HG02763 (cell line): ENCODE results near the gene DAB2IP.

Experiments used
- ATAC-seq: cut with Tn5 transposase; IDR thresholded peaks from one replicate; pipeline ENCODE4 v1.9.1; 2021; ENCODE audit warnings: mild to moderate bottlenecking, moderate library complexity; ENCODE audit not compliant: unreplicated experiment

Gene DAB2IP

DNA sequence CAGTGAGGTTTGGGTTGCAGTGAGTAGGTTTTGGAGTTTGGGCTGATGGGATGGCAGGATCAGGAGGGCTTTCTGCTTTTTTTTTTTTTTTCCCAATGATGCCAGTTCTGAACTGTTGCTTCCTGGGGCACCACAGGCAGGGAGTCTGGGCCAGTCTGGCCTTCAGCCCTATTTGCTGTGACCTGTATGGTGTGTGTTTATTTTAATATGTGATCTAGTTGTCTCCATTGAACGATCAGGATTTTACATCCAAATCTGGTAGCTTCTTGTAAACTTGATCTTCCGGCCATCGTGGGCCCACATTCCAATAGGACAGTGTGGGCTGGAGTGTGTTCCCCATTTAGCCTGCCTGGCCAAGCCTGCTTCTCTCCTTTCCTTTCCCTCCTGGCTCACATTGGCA is 25.8 kb upstream of the DAB2IP start:
- no peak for ATAC-seq

GRCh38 chr9:121626012-121626411 is 25.4 kb upstream of the DAB2IP start:
- ATAC-seq = no peak

- ATAC-seq = no peak
These were observed 24.0 kb upstream of the DAB2IP start for GRCh38 chr9:121627427-121627826.

DNA sequence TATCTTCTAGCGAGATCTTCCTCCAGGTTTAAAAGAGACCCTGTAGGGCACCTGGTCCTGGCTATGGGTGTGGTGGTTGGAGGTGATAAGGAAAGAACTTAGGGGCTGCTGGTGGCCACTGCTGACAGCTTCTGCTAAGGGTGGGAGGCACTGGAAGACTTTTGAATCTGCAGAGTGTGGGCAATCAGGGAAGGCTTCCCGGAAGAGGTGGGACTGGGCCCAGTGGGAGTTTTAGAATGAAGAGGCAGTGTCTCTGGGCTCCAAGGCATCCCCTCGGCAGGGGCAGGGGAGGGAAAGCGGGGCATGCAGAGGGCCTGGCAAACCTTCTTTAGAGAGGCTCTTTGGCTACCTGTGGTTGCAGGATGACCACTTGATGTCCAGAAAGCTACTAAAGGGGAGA is 23.0 kb upstream of the DAB2IP start:
- ATAC-seq = no peak

- ATAC-seq = no peak
These were observed 20.3 kb upstream of the DAB2IP start for GRCh38 chr9:121631115-121631514.

GRCh38 chr9:121631978-121632418 is 19.4 kb upstream of the DAB2IP start:
- ATAC-seq = no peak

DNA sequence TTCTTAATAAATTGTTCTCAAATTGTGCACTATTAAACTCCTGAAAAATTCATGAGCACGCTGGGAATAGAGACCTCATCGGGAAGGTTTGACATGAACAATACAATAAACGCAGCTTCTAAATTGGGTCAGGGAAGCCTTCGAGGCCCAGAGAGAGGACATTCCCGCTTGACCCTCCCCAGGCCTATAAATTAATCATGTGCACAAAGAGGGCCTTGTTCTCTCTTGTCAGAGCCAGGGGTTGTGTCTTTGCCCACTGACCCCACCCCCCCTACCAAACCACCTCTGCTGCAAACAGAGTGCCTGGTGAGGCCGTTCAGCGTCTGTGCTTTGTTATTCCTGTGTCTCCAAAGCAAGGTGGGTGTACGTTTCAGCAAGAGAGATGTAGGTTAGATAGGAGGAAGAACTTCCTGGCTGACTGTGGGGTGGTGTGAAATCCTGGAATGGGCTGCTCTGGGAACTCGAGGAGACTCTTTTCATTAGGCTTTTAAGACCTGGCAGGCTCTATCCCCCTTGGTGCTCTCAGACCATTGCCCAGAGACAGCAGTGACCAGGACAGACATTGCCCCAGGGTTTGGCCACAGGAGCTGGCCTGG is 18.2 kb upstream of the DAB2IP start:
- no peak for ATAC-seq

DNA sequence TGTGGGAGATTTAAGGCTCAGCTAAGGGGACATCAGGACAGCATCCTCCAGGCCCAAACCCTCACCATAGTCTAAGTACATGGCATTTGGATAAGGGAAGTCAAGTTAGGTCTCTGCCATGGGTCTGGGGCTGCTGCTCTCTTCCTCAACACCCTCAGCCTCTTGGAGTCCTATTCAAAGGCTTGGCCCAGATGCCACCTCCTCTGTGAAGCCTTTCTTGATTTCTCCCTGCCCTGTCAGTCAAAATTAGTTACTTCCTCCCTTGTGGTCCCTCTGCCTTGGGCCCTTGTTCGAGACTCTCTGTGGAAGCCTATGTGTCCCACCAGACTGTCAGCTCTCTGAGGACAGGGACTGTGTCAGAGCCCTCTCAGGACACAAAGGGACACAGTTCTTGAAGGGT is 17.7 kb upstream of the DAB2IP start:
- ATAC-seq = no peak

DNA sequence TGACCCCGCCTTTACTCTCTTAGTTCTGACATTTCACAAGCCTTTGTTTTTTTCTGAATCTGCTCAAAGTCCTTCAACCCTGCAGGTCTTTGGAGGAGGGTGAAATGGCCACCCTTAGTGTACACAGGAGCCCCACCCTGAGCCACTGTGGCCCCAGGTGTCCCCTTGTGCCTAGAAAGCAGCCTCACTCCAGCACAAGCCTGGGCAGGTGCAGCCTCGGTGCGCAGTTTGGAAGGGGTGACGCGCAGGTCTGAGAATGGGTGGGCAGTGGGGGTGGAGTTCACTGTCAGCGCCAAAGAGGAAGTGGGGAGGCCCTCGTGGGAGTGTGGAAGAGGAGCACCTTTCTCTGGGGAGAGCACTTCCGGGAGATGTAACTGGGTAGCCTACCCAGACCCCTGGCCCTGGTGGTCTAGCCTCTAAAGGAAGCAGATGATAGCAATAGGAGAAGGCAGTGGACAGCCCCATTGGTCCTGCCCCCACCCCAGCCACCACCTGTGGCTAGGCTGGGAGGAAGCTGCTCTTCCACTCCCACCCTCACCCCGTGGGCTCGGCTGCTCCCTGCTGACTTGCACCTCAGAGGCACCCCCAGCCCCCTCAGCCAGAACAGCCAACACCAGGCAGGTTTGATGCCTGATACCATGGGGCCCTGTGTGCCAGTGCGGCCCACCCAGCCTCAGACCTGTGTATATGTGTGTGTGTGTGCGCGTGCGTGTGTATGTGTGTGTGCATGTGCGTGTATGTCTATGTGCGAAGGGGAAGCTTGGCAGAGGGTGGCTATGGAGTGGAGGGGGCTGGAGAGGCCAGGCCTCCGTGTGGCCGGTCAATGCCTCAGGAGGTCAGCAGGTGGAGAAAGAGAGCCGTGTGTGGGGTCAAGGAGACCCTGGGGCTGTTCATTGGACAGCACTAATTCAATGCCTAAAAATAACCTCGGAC is 16.8 kb upstream of the DAB2IP start:
- ATAC-seq = no peak

DNA sequence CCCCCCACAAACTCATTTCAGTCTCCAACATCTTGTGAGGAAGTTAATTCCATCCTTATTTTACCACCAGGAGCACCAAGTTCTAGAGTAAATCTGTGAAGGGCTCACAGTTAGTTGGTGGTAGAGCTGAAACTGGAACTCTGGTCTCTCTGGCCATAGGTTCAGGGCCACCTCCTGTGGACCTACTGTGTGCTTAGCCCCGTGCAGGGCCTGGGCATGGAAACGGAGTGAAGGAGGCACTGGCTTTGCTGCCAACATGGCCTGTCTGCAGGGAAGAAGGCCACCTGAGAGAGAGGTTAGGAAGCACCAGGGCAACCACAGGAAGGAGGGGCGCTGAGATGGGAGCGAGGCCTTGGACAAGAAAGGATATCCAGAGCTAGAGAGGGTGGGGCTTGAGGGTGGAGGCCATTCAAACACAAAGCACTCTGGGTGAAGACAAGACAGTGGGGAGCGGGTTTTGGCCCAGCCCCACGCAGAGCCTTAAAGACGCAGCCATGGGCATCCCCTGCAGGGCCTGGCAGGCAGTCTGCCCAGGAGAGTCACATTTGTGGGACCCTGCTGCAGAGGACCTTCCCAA is 16.0 kb upstream of the DAB2IP start:
- no peak for ATAC-seq

- no peak for ATAC-seq
These were observed 15.0 kb upstream of the DAB2IP start for GRCh38 chr9:121636341-121636865.

DNA sequence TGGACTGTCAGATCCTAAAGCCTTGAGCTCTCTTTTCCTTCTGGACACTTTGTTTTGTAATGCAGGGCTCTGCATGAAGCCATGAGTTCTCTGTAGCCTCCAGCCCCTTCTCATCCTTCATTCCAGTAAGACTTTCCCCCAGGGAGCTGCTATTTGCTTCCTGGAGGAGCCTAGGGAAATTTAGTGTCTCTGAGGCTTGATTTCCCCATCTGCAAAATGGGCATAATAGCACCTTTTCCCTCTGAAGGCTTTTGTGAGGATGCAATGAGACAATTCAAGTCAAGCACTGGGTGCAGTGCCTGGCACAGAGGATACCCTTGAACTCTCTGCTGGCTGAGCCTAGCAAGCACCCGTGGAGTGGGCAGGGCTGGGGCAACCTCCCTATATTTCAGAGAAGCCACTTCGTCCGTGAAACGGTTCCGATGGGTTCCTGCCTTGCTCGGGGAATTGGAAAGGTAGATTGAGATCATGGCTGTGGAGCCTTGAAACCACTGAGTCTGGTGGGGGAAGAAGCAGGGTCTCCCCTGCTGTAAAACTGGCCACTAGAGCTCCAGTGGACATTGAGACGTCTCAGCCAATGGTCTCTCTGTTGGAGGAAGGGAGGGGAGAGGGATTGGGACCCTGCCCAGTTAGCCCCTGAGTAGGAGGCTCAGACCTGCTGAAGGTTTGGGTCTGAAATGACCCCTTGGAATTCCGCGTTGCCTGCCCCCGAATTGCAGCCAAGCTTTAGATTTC is 14.3 kb upstream of the DAB2IP start:
- no peak for ATAC-seq

- ATAC-seq = no peak
These were observed 13.7 kb upstream of the DAB2IP start for GRCh38 chr9:121637713-121638220.

DNA sequence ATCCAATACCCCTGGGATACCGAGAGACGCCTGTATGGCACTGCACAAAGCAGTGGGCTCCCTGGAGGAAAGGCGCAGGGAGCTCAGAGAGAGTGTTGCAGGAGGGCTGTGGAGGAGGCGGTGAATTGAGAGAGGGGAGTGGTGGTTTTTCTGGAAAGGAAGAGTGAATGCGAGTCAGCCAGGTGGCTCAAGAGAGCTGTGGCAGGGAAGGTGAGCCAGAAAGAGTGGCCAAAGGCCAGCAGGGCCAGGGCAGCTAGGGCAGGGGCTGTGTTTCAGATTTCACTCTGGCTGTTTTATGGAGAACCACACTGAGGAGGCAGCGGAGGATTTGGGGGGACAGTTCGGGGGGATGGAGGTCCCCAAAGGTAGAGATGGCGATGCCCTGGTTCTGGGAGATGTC is 13.0 kb upstream of the DAB2IP start:
- no peak for ATAC-seq

- no peak for ATAC-seq
These were observed 12.4 kb upstream of the DAB2IP start for GRCh38 chr9:121638901-121639592.

GRCh38 chr9:121639619-121640018 is 11.8 kb upstream of the DAB2IP start:
- no peak for ATAC-seq

DNA sequence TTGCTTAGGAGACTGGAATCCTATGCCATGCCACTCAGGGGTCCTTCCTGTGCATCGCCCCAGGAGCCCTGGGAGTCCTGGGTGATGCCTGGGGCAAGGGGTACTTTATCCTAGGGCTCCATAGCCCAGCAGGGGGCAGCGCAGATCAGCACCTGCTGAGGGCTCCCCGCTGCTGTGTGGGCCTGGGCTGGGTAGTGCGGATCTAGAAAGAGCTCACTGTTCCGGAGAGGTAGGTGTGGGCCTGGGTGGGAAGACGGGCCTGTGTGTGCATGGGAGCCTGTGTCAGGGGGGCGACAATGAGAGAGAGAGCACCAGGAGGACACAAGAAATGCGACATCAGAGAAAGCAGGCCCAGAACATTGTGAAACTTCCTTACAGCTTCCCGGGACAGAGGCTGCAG is 11.4 kb upstream of the DAB2IP start:
- ATAC-seq = no peak

GRCh38 chr9:121640491-121641223 is 10.8 kb upstream of the DAB2IP start:
- ATAC-seq = no peak

DNA sequence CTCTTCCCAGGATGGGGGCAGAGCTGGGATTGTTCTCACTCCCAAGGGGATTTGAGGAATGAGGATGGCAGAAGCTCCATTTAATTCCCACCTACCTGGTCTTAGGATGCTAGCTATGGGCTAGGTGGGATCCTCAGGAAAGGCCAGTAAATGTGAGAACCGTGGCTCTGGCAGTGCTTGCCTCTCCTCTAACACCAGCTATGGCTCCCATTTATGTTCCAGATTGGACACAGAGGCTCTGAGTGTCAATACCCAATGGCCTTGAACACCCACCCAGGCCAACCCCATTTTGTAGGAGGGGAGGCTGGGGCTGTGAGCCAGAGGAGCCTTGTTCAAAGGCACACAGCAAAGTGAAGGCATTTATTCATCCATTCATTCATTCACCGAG is 10.2 kb upstream of the DAB2IP start:
- ATAC-seq = no peak

DNA sequence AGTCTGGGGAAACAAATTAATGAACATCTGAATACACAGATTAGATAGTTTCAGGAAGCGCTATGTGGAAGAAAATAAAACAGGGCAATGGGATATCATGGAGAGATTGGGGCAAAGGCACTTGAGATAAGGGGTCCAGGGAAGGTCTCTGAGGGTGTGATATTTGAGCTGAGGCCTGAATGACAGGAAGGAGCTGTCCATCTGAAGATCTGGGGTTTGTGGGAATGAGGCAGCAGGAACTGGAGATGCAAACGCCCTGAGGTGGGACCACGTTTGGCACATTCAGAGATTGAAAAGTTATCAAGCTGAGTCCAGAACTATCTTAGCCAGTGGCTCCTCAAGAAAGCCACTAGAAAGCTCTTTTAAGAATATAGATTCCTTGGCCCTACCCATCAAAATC is 8.7 kb upstream of the DAB2IP start:
- ATAC-seq = no peak
